ENCODE data around the gene SCRT2.

SCRT2 gene

GRCh38 chr20:669573-669972 lies 6.0 kb downstream of the SCRT2 start:
- no peak for DNase-seq

GRCh38 chr20:668638-669037 lies 7.0 kb downstream of the SCRT2 start:
- no peak for DNase-seq

GRCh38 chr20:668050-668449 lies 7.6 kb downstream of the SCRT2 start:
- DNase-seq = no peak

GRCh38 chr20:667351-668034 lies 8.1 kb downstream of the SCRT2 start:
- no peak for DNase-seq

- DNase-seq = no peak
Measured at GRCh38 chr20:666877-667276, 8.7 kb downstream of the SCRT2 start.

- no peak for DNase-seq
Measured at GRCh38 chr20:665276-665675, 10.3 kb downstream of the SCRT2 start.

GRCh38 chr20:664576-664975 lies 11.0 kb downstream of the SCRT2 start:
- no peak for DNase-seq

- DNase-seq = no peak
Measured at GRCh38 chr20:664151-664550, 11.5 kb downstream of the SCRT2 start.

- no peak for DNase-seq
Measured at GRCh38 chr20:663315-664090, 12.1 kb downstream of the SCRT2 start.

- DNase-seq = no peak
Measured at GRCh38 chr20:662277-663192, 13.1 kb downstream of the SCRT2 start.

- DNase-seq = no peak
Measured at GRCh38 chr20:661474-662270, 13.9 kb downstream of the SCRT2 start.

GRCh38 chr20:658731-659291 lies 16.8 kb downstream of the SCRT2 start:
- DNase-seq = no peak

- DNase-seq = no peak
Measured at GRCh38 chr20:658202-658601, 17.4 kb downstream of the SCRT2 start.

GRCh38 chr20:655726-656624 lies 19.6 kb downstream of the SCRT2 start:
- no peak for DNase-seq

- no peak for DNase-seq
Measured at GRCh38 chr20:654417-654750, 21.2 kb downstream of the SCRT2 start.

- DNase-seq = no peak
Measured at GRCh38 chr20:653590-654416, 21.8 kb downstream of the SCRT2 start.

GRCh38 chr20:653110-653589 lies 22.5 kb downstream of the SCRT2 start, which contains the start of gene SRXN1:
SRXN1 (minus strand) TSS chr20:653200; CDS start chr20:653185, 15 bp downstream.
- DNase-seq = peak; percentile 36

GRCh38 chr20:652615-653109 lies 22.9 kb downstream of the SCRT2 start:
- DNase-seq = no peak

- no peak for DNase-seq
Measured at GRCh38 chr20:651713-652614, 23.6 kb downstream of the SCRT2 start.
